ENCODE data around the gene STAT3. TPM values are rescaled to one million over a fixed set of nuclear protein-coding genes. Genes with fewer than 3 reads are reported as not detected.

Gene STAT3
- polyA plus RNA-seq, 3 donors from 2014 or later: 110 to 205 (median 127) TPM

GRCh38 chr17:42346481-42346880 lies 41.8 kb downstream of the STAT3 start:
- H3K27ac Mint-ChIP-seq: no peak overlapping the region
- no peak overlapping the region for H3K4me3 Mint-ChIP-seq
- H3K27me3 Mint-ChIP-seq (ENCODE audit: low read depth in 3 of 3): peaks cover 0 to 3% (median 0%) of the 10 kb centered on the region in 3 donors
- DNase-seq: no peak
- peaks cover 15 to 36% (median 30%) of the 10 kb centered on the region in 3 donors for H3K36me3 Mint-ChIP-seq
- peaks cover 27 to 50% of the 10 kb centered on the region in 2 donors for H3K4me1 Mint-ChIP-seq
- no peaks in the 10 kb centered on the region for H3K9me3 Mint-ChIP-seq

GRCh38 chr17:42345396-42346073 lies 42.7 kb downstream of the STAT3 start:
- peak overlapping the region in 3 of 6 donors; percentile 7 to 54 (median 22) for H3K27ac Mint-ChIP-seq
- H3K4me3 Mint-ChIP-seq: no peak overlapping the region
- H3K9me3 Mint-ChIP-seq: no peaks in the 10 kb centered on the region
- H3K27me3 Mint-ChIP-seq (ENCODE audit: low read depth in 3 of 3): no peaks in the 10 kb centered on the region
- DNase-seq: no peak
- H3K36me3 Mint-ChIP-seq: peaks cover 24 to 45% (median 30%) of the 10 kb centered on the region in 3 donors
- H3K4me1 Mint-ChIP-seq: peaks cover 36 to 60% of the 10 kb centered on the region in 2 donors

DNA sequence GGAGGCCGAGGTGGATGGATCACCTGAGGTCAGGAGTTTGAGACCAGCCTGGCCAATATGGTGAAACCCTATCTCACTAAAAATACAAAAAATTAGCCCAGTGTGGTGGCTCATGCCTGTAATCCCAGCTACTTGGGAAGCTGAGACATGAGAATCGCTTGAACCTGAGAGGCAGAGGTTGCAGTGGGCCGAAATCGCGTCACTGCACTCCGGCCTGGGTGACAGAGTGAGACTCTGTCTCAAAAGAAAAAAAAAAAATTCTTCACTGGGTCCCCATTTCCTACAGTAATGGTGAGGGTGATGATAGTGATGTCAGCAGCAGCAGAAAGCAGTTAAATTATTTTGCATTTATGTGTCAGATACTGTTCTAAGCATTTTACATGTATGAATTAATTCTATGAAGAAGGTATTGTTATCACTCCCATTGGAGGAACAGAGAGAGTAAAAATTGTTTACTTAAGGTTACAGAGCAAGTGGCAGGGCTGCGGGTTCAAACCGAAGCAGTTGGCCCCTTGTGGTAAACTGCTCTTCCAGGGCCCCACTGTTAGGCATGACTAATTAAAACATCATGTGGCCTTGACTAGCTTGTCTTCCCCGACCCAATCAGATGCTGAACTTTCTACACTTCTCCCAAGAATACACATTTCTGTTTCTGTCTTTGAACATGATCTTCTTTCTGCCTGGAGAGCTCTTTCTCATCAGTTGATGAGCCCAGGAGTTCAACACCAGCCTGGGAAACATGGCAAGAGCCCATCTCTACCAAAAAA lies 45.8 kb downstream of the STAT3 start:
- Mint-ChIP-seq H3K36me3 (peaks cover 32 to 55% (median 36%) of the 10 kb centered on the region in 3 donors), H3K27me3 (ENCODE audit: low read depth in 3 of 3) (peaks cover 0 to 3% (median 0%) of the 10 kb centered on the region in 3 donors), H3K27ac (peak overlapping the region; percentile 17 to 86 (median 78)), H3K9me3 (no peaks in the 10 kb centered on the region), H3K4me1 (peaks cover 27 to 43% of the 10 kb centered on the region in 2 donors), H3K4me3 (peak overlapping the region in 2 of 5 donors; percentile 14 to 70)
- DNase-seq: peak in 1 of 3 donors; percentile 17

DNA sequence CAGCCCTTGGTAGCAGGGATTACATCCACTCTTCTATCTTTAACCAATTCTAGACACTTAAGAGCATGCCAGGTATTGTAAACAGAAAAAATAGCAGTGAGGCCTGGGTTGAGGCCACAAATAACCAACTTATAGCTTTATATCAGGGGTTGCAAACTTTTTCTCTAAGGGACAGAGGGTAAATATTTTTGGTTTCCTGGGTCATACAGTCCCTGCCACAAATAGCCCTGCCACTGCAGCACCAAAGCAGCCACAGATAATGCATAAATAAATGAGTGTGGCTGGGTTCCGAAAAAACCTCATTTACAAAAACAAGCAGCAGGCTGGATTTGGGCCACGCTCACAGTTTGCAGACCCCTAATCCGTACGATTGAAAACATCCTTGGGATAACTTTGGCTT lies 46.7 kb downstream of the STAT3 start:
- peak overlapping the region in 5 of 6 donors; percentile 22 to 86 (median 46) for H3K27ac Mint-ChIP-seq
- peaks cover 23 to 39% of the 10 kb centered on the region in 2 donors for H3K4me1 Mint-ChIP-seq
- peak overlapping the region in 1 of 5 donors; percentile 30 for H3K4me3 Mint-ChIP-seq
- DNase-seq: no peak
- H3K36me3 Mint-ChIP-seq: peaks cover 31 to 54% (median 35%) of the 10 kb centered on the region in 3 donors
- no peaks in the 10 kb centered on the region for H3K9me3 Mint-ChIP-seq
- H3K27me3 Mint-ChIP-seq (ENCODE audit: low read depth in 3 of 3): peaks cover 0 to 3% (median 0%) of the 10 kb centered on the region in 3 donors

DNA sequence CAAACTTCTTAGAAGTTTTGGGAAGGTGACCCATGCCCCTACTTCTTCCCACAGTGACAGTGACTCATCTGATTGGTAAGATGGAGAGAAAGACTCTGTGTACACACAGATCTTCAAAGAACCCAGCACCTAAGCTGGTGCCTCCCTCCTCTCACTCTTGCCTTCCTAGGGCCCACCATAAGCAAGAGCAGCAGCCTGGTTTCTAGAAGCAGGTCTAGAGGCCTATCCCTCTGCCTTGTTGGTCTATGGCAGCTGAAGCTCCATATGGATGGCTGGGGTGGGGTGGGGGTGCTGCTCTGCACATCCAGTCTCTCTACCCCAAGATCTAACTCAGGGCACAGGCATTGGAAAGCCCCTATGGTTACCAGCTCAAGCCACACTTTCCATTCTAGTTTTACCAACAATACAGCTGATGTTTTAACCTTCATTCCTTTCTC lies 47.5 kb downstream of the STAT3 start:
- Mint-ChIP-seq H3K9me3 (no peaks in the 10 kb centered on the region), H3K36me3 (peaks cover 27 to 46% (median 30%) of the 10 kb centered on the region in 3 donors), H3K27me3 (ENCODE audit: low read depth in 3 of 3) (peaks cover 0 to 3% (median 0%) of the 10 kb centered on the region in 3 donors), H3K27ac (peak overlapping the region; percentile 22 to 86 (median 58)), H3K4me1 (peaks cover 21 to 34% of the 10 kb centered on the region in 2 donors), H3K4me3 (no peak overlapping the region)
- no peak for DNase-seq

GRCh38 chr17:42339221-42339620 lies 49.0 kb downstream of the STAT3 start:
- Mint-ChIP-seq H3K36me3 (peaks cover 22 to 46% (median 29%) of the 10 kb centered on the region in 3 donors), H3K27ac (peak overlapping the region in 2 of 6 donors; percentile 34 to 35), H3K4me1 (peaks cover 21 to 34% of the 10 kb centered on the region in 2 donors), H3K27me3 (ENCODE audit: low read depth in 3 of 3) (peaks cover 0 to 3% (median 3%) of the 10 kb centered on the region in 3 donors), H3K9me3 (no peaks in the 10 kb centered on the region), H3K4me3 (no peak overlapping the region)
- no peak for DNase-seq

DNA sequence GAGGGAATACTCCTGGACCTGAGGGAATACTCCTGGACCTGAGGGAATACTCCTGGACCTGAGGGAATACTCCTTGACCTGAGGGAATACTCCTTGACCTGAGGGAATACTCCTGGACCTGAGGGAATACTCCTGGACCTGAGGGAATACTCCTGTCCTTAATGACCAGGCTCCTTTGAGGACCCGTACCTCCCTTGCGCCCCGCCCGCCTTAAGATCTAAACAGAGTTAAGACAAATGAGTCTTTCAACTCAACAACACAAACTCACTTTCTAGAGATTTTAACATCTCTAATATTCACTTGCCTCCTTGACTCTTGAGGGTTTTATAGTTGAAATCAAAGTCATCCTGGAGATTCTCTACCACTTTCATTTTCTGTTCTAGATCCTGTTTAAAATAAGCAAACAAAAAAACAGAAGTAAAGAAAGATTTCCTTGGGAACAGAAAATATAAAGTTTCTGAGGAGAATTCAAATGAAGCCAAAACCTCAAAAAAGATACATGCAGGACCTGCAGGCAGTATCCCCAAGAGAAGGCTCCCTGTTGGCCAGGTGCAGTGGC lies 49.7 kb downstream of the STAT3 start:
- peaks cover 24 to 47% (median 26%) of the 10 kb centered on the region in 3 donors for H3K36me3 Mint-ChIP-seq
- H3K27ac Mint-ChIP-seq: peak overlapping the region in 2 of 6 donors; percentile 51 to 73
- H3K9me3 Mint-ChIP-seq: no peaks in the 10 kb centered on the region
- no peak for DNase-seq
- no peak overlapping the region for H3K4me3 Mint-ChIP-seq
- H3K27me3 Mint-ChIP-seq (ENCODE audit: low read depth in 3 of 3): peaks cover 0 to 5% (median 3%) of the 10 kb centered on the region in 3 donors
- H3K4me1 Mint-ChIP-seq: peaks cover 21 to 34% of the 10 kb centered on the region in 2 donors

GRCh38 chr17:42337442-42337841 lies 50.8 kb downstream of the STAT3 start:
- DNase-seq: peak in 1 of 3 donors; percentile 27
- peaks cover 21 to 47% (median 32%) of the 10 kb centered on the region in 3 donors for H3K36me3 Mint-ChIP-seq
- H3K4me3 Mint-ChIP-seq: peak overlapping the region in 1 of 5 donors; percentile 67
- peak overlapping the region in 2 of 6 donors; percentile 84 to 88 for H3K27ac Mint-ChIP-seq
- H3K4me1 Mint-ChIP-seq: peaks cover 17 to 29% of the 10 kb centered on the region in 2 donors
- no peaks in the 10 kb centered on the region for H3K9me3 Mint-ChIP-seq
- peaks cover 0 to 5% (median 3%) of the 10 kb centered on the region in 3 donors for H3K27me3 Mint-ChIP-seq (ENCODE audit: low read depth in 3 of 3)

- Mint-ChIP-seq H3K4me3 (no peak overlapping the region), H3K27ac (no peak overlapping the region), H3K9me3 (no peaks in the 10 kb centered on the region), H3K27me3 (ENCODE audit: low read depth in 3 of 3) (peaks cover 0 to 5% (median 5%) of the 10 kb centered on the region in 3 donors), H3K4me1 (peaks cover 4 to 6% of the 10 kb centered on the region in 2 donors), H3K36me3 (peaks cover 21 to 48% (median 26%) of the 10 kb centered on the region in 3 donors)
- no peak for DNase-seq
These were observed 53.6 kb downstream of the STAT3 start for GRCh38 chr17:42334677-42335076.

DNA sequence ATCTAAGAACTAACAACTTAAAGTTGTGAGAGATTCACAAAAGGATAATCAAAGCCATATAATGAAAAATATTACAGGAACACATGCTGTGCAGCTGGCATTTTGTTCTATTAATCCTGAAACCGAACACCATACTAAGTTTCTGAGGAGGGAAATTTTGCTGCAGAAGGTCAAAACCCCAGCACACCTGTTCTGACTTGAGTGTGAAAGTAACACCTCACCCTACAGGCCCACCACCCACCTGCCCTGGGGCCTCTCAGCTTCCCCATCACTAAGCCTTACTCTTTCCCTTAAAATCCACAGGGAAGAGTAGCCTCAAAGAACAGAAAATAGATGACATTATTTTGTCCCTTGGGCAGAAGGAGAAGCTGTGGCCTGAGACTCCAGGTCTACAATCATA lies 55.2 kb downstream of the STAT3 start:
- Mint-ChIP-seq H3K27ac (no peak overlapping the region), H3K4me3 (no peak overlapping the region), H3K36me3 (peaks cover 21 to 51% (median 24%) of the 10 kb centered on the region in 3 donors), H3K4me1 (no peaks in the 10 kb centered on the region), H3K9me3 (no peaks in the 10 kb centered on the region), H3K27me3 (ENCODE audit: low read depth in 3 of 3) (peaks cover 0 to 5% (median 3%) of the 10 kb centered on the region in 3 donors)
- no peak for DNase-seq

- Mint-ChIP-seq H3K4me1 (no peaks in the 10 kb centered on the region), H3K9me3 (no peaks in the 10 kb centered on the region), H3K27me3 (ENCODE audit: low read depth in 3 of 3) (peaks cover 0 to 3% (median 2%) of the 10 kb centered on the region in 3 donors), H3K4me3 (no peak overlapping the region), H3K27ac (no peak overlapping the region), H3K36me3 (peaks cover 13 to 52% (median 24%) of the 10 kb centered on the region in 3 donors)
- no peak for DNase-seq
These were observed 58.9 kb downstream of the STAT3 start for GRCh38 chr17:42329025-42329976.

DNA sequence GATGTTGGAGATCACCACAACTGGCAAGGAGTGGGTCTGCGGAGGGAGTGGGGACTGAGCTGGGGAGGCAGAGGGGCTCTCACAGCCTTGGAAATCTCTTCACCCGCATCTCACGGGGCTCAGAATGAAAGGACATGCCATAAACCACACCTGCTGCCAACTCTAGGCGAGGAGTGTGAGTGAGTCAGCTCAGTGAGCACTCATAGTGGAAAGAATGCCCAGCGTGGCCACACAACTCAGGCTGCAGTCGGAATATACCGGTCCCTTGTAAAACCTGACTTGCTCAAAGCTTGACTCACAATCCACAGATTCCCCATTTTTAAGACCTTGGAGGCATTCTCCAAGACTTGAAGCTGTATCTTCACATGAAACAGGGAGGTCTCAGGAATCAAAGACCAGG lies 63.2 kb downstream of the STAT3 start:
- Mint-ChIP-seq H3K27ac (no peak overlapping the region), H3K9me3 (no peaks in the 10 kb centered on the region), H3K4me3 (no peak overlapping the region), H3K27me3 (ENCODE audit: low read depth in 3 of 3) (peaks cover 0 to 5% (median 0%) of the 10 kb centered on the region in 3 donors), H3K4me1 (peaks cover 12 to 13% of the 10 kb centered on the region in 2 donors), H3K36me3 (peaks cover 11 to 63% (median 17%) of the 10 kb centered on the region in 3 donors)
- DNase-seq: no peak
